ENCODE measurements around the gene SH3GLB2. TPM values are rescaled to one million over a fixed set of nuclear protein-coding genes. Genes with fewer than 3 reads are reported as not detected.

Gene SH3GLB2
- total and polyA plus RNA-seq, 2 donors from 2014 or later, result 118 to 128 TPM

Other genes with a start within 250 kb of the SH3GLB2 start
- gene TBC1D13, start 241.1 kb downstream of the SH3GLB2 start, total RNA-seq, result 29.0 TPM
- 38.5 TPM for gene TBC1D13, start 241.1 kb downstream of the SH3GLB2 start, polyA plus RNA-seq (ENCODE audit: insufficient read depth, low read depth, low replicate concordance)
- 20.6 TPM for gene ENDOG, start 209.8 kb downstream of the SH3GLB2 start, total RNA-seq
- gene ENDOG, start 209.8 kb downstream of the SH3GLB2 start, polyA plus RNA-seq (ENCODE audit: insufficient read depth, low read depth, low replicate concordance), result 59.9 TPM
- gene SPOUT1, start 198.5 kb downstream of the SH3GLB2 start, total RNA-seq, result 42.0 TPM
- gene SPOUT1, start 198.5 kb downstream of the SH3GLB2 start, polyA plus RNA-seq (ENCODE audit: insufficient read depth, low read depth, low replicate concordance), result 56.8 TPM
- 5.1 TPM for gene KYAT1, start 146.4 kb downstream of the SH3GLB2 start, total RNA-seq
- gene KYAT1, start 146.4 kb downstream of the SH3GLB2 start, polyA plus RNA-seq (ENCODE audit: insufficient read depth, low read depth, low replicate concordance), result 17.0 TPM
- 37.4 TPM for gene LRRC8A, start 146.2 kb downstream of the SH3GLB2 start, total RNA-seq
- 18.5 TPM for gene LRRC8A, start 146.2 kb downstream of the SH3GLB2 start, polyA plus RNA-seq (ENCODE audit: insufficient read depth, low read depth, low replicate concordance)
- gene PHYHD1, start 107.3 kb downstream of the SH3GLB2 start, total RNA-seq, result 59.0 TPM
- gene PHYHD1, start 107.3 kb downstream of the SH3GLB2 start, polyA plus RNA-seq (ENCODE audit: insufficient read depth, low read depth, low replicate concordance), result 122 TPM
- 13.9 TPM for gene DOLK, start 80.7 kb downstream of the SH3GLB2 start, total RNA-seq
- gene DOLK, start 80.7 kb downstream of the SH3GLB2 start, polyA plus RNA-seq (ENCODE audit: insufficient read depth, low read depth, low replicate concordance), result 17.0 TPM
- 27.9 TPM for gene NUP188, start 80.6 kb downstream of the SH3GLB2 start, total RNA-seq
- gene NUP188, start 80.6 kb downstream of the SH3GLB2 start, polyA plus RNA-seq (ENCODE audit: insufficient read depth, low read depth, low replicate concordance), result 6.4 TPM
- 29.9 TPM for gene MIGA2, start 8.3 kb upstream of the SH3GLB2 start, total RNA-seq
- gene MIGA2, start 8.3 kb upstream of the SH3GLB2 start, polyA plus RNA-seq (ENCODE audit: insufficient read depth, low read depth, low replicate concordance), result 26.1 TPM
- 9.1 TPM for gene DOLPP1, start 52.8 kb upstream of the SH3GLB2 start, total RNA-seq
- 12.1 TPM for gene DOLPP1, start 52.8 kb upstream of the SH3GLB2 start, polyA plus RNA-seq (ENCODE audit: insufficient read depth, low read depth, low replicate concordance)
- gene CRAT, start 82.5 kb upstream of the SH3GLB2 start, total RNA-seq, result 32.3 TPM
- gene CRAT, start 82.5 kb upstream of the SH3GLB2 start, polyA plus RNA-seq (ENCODE audit: insufficient read depth, low read depth, low replicate concordance), result 76.8 TPM
- 164 TPM for gene PTPA, start 83.1 kb upstream of the SH3GLB2 start, total RNA-seq
- gene PTPA, start 83.1 kb upstream of the SH3GLB2 start, polyA plus RNA-seq (ENCODE audit: insufficient read depth, low read depth, low replicate concordance), result 161 TPM
- 46.9 TPM for gene IER5L, start 149.9 kb upstream of the SH3GLB2 start, total RNA-seq
- 18.0 TPM for gene IER5L, start 149.9 kb upstream of the SH3GLB2 start, polyA plus RNA-seq (ENCODE audit: insufficient read depth, low read depth, low replicate concordance)

Data from kidney (tissue), 2 donors.